Stimulated activated CD4-positive, alpha-beta T cell treated with anti-CD3 and anti-CD28 coated beads, Interleukin-4, amount 100 ng/mL, for 1 hour (primary cell): ENCODE measurements around the gene NFASC.

Source experiments
- DNase-seq: peaks from one replicate; pipeline ENCODE4 v3.0.0-alpha.2; 2020

Gene NFASC

GRCh38 chr1:204962742-204963632 is 92.3 kb downstream of the NFASC start:
- no peak for DNase-seq

- DNase-seq: no peak
Measured at GRCh38 chr1:204967451-204967850, 96.8 kb downstream of the NFASC start.

DNA sequence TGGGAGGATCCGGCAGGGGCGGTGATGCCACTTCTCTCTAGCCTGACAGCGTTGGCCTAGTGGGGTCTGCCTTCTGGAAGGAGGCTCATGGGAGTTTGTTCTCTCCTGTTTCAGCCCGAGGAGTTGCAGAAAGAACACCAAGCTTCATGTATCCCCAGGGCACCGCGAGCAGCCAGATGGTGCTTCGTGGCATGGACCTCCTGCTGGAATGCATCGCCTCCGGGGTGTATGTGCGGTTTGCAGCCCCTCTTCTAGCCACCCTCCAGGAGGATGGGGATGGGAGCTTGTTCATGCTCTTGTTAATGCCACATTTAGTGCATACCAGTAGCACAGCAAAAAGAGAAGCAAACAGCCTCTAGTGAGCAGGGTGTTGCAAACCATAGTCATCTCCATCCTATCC is 97.5 kb downstream of the NFASC start:
- no peak for DNase-seq

- DNase-seq: no peak
Measured at GRCh38 chr1:204968951-204969350, 98.3 kb downstream of the NFASC start.

DNA sequence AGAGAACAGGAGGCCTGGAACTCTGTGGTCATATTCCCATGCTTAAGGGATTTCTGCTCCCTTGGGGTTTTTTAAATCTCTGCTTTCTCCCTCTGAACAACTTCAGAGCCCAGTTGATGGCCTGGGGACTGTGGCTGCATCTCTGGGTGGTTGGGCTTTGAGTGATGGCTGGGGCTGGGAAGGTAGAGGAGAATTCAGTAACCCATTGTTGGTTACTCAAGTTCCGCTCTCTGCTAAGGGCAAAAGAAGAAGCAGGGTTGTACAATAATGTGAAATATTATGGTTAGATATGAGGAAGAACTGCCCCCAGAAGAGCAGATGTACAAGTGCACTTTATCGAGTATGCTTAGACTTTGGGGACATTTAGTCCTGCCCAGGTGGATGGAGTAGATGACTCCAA is 100.3 kb downstream of the NFASC start:
- no peak for DNase-seq

DNA sequence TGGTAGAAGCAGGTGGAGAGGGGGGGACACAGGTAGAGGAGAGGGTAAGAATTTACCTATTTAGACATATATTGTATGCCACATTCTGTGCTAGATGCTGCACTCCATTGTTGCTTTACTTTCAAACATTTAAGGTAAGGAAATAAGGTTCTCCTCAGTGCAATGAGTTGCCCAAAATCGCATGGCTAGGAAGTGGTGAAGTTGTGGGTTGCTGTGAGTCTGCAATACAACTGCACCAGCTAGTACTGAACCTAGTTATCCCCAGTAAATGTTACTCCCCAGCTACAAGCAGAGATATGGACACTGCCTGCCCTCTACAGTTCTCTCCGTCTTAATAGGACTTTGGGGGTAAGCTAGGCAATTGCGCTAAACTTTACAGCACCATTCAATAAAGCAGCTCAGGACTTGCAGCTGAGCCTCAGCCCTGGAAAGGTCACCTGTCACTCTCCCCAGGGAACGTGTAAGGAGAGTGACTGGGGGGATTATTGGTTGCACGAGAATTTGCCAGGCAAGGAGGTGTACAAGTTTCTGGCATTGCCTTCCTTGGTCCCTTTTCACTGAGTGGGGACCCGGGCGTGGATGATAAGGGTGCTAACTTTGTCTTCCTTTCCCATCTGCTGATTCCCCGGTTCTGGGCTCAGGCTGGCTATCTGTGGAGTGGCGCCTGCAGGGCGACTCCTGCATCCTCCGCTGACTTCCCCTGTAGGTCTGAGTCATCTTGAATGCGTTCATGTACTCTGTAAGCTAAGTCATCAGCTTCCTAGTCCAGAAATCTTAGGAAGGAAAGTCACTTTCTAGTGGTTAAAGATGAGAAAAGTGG is 101.1 kb downstream of the NFASC start:
- no peak for DNase-seq

- DNase-seq: no peak
Measured at GRCh38 chr1:204972426-204972825, 101.8 kb downstream of the NFASC start.

DNA sequence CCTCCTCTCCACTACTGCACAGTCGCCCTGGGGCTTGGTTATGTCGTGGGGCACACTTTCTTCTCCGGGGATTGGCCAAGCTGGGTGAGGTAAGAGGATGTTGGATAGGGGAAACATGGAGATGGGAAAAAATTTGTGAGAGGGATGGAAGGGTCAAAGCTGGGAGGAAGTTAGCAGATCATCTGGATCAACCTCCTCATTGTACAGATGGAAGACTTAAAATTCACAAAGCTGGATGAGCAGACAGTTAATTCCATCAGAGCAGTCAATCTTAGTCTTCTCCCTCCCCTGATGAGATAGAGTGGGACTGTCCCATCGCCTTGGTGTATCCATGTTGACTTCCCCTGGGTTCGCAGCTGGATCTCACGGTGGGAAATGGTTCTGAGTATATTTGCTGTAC is 102.8 kb downstream of the NFASC start:
- no peak for DNase-seq

DNA sequence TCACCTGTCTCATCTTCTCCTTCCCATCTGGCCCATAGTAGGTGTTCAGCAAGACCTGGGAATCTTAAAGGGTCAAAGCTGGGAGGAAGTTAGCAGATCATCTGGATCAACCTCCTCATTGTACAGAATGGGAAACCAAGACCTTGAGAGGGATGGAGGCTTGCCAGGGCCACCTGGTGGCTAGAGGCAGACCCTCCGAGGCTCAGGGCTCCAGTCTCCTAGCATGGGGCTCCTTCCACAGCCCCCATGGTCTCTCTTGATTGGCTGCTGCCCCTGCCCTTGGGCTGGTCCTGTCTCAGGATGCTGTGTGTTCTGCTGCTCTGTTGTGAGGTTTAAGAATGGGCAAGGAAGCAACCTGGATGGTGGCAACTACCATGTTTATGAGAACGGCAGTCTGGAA is 103.7 kb downstream of the NFASC start:
- DNase-seq: no peak

DNA sequence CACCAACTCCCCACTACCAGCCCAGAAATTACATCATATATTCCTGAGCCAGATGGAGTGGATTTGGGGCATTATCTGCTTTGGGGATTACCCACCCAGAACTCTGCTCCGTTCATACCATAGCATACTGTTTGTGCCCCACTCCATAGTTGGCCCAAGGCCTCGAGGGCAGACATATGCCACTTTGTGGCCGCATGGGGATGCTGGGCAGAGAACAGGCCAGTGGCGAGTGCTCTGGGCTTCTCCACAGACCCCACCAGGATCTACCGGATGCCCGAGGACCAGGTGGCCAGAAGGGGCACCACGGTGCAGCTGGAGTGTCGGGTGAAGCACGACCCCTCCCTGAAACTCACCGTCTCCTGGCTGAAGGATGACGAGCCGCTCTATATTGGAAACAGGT is 104.4 kb downstream of the NFASC start:
- DNase-seq: no peak

DNA sequence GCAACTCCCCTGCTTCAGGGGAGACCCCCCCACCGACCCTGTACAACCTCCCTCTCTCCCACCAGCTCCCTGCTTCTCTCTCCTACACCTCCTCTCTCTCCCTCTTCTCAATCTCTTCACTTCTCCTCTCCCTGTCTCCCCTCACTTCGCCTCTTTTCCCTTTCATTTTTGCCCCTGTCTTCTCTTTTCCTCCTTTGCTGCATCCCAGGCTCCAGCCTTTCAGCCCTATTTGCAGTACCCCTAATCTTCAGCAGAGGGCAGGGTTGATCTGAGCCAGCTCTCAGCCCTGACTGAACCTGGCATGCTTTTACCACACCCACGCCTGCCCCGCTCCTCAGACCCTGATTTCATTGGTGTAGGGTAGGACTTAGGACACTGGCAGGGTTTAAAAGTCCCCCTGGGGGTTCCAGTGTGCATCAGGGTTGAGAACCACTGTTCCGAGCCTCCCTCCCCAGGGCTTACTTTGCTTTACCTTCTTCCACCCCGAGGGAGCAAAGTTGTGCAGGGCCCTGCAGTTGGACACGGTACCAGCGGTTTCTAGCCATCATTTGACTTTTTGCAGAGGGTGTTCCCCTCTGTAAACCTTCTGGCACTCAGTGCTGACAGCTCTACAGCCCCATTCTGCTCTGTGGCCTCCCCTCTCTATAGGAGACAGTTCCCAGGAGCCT is 105.0 kb downstream of the NFASC start:
- peak; percentile 40 for DNase-seq

- DNase-seq: no peak
Measured at GRCh38 chr1:204976646-204977045, 106.0 kb downstream of the NFASC start.

DNA sequence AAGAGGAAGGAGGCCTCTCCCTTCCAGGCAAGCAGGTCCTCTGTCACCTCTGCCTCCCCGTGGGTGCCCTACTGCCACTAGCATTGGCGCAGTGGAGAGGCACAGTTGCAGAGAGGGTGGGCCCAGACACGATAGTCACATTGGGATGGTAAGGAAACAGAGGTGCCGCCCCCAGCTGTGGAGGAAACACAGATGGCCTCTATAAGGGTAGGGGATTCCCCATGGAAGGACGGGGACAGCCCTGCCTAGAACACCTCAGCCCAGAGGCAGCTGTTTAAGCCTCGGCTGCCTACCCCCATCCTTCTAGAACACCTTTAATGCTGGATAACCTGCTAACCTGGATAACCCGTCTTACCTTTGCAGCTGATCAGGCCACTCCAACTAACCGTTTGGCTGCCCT is 106.7 kb downstream of the NFASC start:
- DNase-seq: no peak

GRCh38 chr1:204978782-204979181 is 108.1 kb downstream of the NFASC start:
- no peak for DNase-seq

GRCh38 chr1:204979306-204979705 is 108.6 kb downstream of the NFASC start:
- DNase-seq: no peak

DNA sequence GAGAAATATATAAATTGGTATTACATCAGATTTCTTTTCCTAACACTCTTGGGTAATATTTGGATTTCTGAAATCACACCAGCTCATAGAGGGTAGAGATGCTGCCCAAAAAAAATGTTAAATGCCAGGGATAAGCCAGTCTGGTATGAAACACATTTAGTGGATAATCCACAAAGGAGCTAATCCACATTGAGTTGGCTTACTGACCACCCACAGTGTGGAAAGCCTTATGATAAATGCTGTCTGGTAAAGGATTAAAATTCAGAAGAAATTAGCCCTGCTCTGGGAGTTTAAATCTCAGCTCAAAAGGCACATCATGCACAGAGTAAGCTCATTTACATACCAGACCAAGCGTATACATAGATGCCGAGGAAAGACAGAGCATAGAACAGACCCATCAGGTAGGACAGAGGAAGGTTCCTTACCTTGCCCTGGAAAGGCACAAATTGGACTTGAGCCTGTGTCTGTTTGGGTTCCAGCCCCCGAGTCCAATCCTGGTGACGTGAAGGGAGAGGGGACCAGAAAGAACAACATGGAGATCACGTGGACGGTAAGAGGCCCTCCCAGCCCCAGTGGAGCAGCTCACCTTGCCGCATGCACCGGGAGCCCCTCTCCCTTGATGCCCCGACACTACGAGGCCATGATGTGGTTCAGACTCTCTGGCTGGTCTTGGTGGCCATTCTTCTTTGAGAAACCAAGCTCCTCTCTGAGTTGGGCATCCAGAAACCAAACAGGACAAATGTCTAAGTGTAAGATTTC is 109.4 kb downstream of the NFASC start:
- no peak for DNase-seq

DNA sequence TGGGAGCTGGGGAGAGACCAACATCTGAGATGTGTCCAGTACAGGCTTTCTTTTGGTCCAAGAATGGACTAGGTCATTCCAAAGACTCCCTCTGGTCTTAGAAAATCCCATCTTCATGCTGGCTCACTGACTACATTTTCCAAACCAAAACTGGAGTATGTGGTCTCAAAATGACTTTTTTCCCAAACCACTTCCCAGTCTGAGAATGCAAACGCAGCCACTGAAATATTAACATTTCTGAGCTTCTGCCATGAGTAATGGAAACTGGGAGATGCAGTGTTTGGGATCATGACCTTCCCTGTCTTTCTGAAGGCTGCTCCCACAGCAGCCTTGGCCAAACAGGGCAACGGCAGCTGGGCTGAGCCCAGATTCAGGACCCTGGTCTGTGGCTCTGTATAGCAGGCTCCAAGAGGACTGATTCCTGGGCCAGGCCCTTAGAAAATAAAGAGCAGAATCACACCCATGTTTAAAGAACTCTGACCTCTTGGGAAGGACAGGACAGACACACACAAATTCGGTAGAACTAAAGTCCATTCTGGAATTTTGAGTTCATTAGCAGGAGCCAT is 110.3 kb downstream of the NFASC start:
- DNase-seq: no peak

- no peak for DNase-seq
Measured at GRCh38 chr1:204983136-204983535, 112.5 kb downstream of the NFASC start.

- DNase-seq: no peak
Measured at GRCh38 chr1:204983881-204984280, 113.2 kb downstream of the NFASC start.

GRCh38 chr1:204984499-204984898 is 113.8 kb downstream of the NFASC start:
- DNase-seq: no peak

GRCh38 chr1:204986181-204986580 is 115.5 kb downstream of the NFASC start:
- DNase-seq: no peak

- DNase-seq: no peak
Measured at GRCh38 chr1:204987689-204988088, 117.0 kb downstream of the NFASC start.
